ENCODE data around the gene CEBPE.

DNA sequence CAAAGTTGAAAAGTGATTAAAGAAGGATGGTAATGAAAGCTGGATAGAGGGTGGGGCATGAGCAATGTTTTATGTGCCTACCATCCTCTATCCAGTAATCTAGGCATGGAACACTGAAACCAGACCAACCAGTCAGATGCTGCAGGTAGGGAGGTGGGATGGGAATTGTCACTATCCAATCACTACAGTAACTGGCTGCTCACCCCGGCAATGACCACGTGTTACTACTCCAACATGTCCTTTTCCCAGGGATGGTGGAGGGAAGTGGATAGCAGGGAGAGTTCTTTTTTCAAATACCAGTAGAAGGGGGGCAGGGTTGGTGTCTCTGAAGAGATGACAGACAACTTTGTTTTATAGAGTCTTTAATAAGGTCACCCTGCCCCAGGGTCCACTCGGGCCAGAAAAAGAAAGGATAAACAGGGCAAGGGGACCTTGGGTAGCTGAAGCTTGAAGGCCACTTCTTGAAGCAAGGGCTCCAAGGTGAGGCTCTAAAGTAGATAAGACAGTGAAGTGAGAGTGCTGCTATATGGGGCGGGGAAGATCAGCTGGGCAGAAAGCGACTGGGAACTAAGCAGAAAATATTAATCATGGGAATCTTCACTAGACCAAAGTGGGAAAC, 47.0 kb downstream of the CEBPE start:
- TF ChIP-seq, protein P1, sequence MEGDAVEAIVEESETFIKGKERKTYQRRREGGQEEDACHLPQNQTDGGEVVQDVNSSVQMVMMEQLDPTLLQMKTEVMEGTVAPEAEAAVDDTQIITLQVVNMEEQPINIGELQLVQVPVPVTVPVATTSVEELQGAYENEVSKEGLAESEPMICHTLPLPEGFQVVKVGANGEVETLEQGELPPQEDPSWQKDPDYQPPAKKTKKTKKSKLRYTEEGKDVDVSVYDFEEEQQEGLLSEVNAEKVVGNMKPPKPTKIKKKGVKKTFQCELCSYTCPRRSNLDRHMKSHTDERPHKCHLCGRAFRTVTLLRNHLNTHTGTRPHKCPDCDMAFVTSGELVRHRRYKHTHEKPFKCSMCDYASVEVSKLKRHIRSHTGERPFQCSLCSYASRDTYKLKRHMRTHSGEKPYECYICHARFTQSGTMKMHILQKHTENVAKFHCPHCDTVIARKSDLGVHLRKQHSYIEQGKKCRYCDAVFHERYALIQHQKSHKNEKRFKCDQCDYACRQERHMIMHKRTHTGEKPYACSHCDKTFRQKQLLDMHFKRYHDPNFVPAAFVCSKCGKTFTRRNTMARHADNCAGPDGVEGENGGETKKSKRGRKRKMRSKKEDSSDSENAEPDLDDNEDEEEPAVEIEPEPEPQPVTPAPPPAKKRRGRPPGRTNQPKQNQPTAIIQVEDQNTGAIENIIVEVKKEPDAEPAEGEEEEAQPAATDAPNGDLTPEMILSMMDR (IDR thresholded peaks at IDR 0.05), result no peak
- TF ChIP-seq POLR2AphosphoS5 (IDR thresholded peaks at IDR 0.05; ENCODE audit: low read depth, low read length), result no peak
- TF ChIP-seq GABPA (IDR thresholded peaks at IDR 0.05; ENCODE audit: low read depth), result no peak
- TF ChIP-seq EP300 (IDR thresholded peaks at IDR 0.05; ENCODE audit: borderline replicate concordance in 1 of 2, low read depth in 1 of 2, low read length in 1 of 2), result no peak
- TF ChIP-seq, protein P2, sequence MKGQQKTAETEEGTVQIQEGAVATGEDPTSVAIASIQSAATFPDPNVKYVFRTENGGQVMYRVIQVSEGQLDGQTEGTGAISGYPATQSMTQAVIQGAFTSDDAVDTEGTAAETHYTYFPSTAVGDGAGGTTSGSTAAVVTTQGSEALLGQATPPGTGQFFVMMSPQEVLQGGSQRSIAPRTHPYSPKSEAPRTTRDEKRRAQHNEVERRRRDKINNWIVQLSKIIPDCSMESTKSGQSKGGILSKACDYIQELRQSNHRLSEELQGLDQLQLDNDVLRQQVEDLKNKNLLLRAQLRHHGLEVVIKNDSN (IDR thresholded peaks at IDR 0.05; ENCODE audit: borderline replicate concordance, low read depth), result no peak
- TF ChIP-seq CHD2 (IDR thresholded peaks at IDR 0.05; ENCODE audit: low read length, partially characterized antibody), result no peak
- TF ChIP-seq, protein P3, sequence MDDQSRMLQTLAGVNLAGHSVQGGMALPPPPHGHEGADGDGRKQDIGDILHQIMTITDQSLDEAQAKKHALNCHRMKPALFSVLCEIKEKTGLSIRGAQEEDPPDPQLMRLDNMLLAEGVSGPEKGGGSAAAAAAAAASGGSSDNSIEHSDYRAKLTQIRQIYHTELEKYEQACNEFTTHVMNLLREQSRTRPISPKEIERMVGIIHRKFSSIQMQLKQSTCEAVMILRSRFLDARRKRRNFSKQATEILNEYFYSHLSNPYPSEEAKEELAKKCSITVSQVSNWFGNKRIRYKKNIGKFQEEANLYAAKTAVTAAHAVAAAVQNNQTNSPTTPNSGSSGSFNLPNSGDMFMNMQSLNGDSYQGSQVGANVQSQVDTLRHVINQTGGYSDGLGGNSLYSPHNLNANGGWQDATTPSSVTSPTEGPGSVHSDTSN (IDR thresholded peaks at IDR 0.05), result no peak
- no peak for TF ChIP-seq NRF1 (IDR thresholded peaks at IDR 0.05; ENCODE audit: low read depth, low read length)
- TF ChIP-seq, protein P4, sequence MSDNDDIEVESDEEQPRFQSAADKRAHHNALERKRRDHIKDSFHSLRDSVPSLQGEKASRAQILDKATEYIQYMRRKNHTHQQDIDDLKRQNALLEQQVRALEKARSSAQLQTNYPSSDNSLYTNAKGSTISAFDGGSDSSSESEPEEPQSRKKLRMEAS (IDR thresholded peaks at IDR 0.05; ENCODE audit: low read depth), result no peak
- TF ChIP-seq FOXM1 (IDR thresholded peaks at IDR 0.05; ENCODE audit: low read depth), result no peak

Measured in SK-N-SH (cell line).